ENCODE results near the gene LARGE1. TPM values are rescaled to one million over a fixed set of nuclear protein-coding genes. Genes with fewer than 3 reads are reported as not detected.

Gene LARGE1
- total RNA-seq, 1 experiment from 2014 or later = 2.5 TPM

DNA sequence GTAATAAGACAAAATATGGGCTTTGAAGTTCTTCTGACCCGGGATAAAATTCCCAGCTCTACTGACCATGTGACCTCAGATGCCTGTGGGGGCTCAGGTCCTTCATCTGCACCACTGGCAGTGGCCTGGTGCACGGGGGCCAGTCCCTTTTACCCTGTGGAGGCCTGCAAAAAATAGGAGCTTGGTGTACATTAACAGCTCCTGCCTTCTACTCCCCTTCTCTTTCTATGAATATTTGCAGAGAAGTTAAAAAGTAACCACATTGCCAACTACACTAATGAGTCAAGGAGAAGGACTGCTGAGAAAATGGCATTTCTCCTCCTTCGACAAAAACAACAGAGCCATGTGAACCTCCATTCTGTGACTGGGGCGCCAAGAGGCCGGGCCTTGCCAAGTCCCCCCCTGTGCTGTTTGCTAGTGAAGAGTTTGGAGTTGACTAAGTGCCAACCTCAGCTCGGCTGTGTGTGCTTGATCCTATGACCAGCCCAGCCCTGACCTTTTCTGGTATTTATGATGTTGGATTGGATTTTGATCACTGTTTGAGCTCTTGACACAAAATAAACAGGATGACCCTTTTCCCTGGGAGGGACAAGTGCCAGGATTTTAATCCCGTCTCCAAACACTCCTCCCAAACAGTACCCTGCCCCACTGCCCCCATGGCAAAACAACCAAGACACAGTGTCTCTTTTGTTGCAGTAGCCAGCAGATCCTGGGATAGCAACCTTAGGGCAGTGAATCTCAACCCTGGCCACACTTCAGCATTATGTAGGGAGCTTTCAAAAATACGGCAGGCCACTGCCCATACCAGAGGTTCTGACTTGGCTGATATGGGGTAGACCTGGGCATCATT lies 380.1 kb downstream of the LARGE1 start:
- Histone ChIP-seq H3K27me3 (ENCODE audit: control insufficient read depth, insufficient read depth, low read length) (no peaks in the 10 kb centered on the region), H3K4me3 (ENCODE audit: low read depth in 2 of 2, low read length in 2 of 2) (no peak overlapping the region), H3K27ac (ENCODE audit: low read length) (no peak overlapping the region), H3K36me3 (ENCODE audit: control insufficient read depth, insufficient read depth, low read length) (no peaks in the 10 kb centered on the region), H3K4me1 (ENCODE audit: control insufficient read depth, insufficient read depth, low read length) (no peaks in the 10 kb centered on the region), H3K9me3 (ENCODE audit: control insufficient read depth, insufficient read depth, low read depth, low read length) (no peaks in the 10 kb centered on the region)
- no TSS peak for BruUV-seq (replicated peaks)
- TF ChIP-seq TCF7L2 (IDR thresholded peaks at IDR 0.05; ENCODE audit: low read depth, low read length) (no peak), POLR2AphosphoS5 (IDR thresholded peaks at IDR 0.05; ENCODE audit: low read depth, low read length) (no peak), SIN3A (IDR thresholded peaks at IDR 0.05; ENCODE audit: borderline replicate concordance, insufficient read depth, low read depth, low read length) (no peak), REST (IDR thresholded peaks at IDR 0.05; ENCODE audit: insufficient read depth in 1 of 2, low read depth in 2 of 2, low read length in 1 of 2) (no peak)
- TF ChIP-seq, protein P1, sequence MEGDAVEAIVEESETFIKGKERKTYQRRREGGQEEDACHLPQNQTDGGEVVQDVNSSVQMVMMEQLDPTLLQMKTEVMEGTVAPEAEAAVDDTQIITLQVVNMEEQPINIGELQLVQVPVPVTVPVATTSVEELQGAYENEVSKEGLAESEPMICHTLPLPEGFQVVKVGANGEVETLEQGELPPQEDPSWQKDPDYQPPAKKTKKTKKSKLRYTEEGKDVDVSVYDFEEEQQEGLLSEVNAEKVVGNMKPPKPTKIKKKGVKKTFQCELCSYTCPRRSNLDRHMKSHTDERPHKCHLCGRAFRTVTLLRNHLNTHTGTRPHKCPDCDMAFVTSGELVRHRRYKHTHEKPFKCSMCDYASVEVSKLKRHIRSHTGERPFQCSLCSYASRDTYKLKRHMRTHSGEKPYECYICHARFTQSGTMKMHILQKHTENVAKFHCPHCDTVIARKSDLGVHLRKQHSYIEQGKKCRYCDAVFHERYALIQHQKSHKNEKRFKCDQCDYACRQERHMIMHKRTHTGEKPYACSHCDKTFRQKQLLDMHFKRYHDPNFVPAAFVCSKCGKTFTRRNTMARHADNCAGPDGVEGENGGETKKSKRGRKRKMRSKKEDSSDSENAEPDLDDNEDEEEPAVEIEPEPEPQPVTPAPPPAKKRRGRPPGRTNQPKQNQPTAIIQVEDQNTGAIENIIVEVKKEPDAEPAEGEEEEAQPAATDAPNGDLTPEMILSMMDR (IDR thresholded peaks at IDR 0.05) = no peak
- intact Hi-C loops (cut with micrococcal nuclease; ENCODE audit: unreplicated experiment) (no loop called here), in situ Hi-C loops (cut with HindIII; ENCODE audit: low pct_unique_long_range_greater_than_20kb, low sequenced_read_pairs) (no loop called here)
- POLR2A ChIA-PET = no interaction called here
- DNase-seq (ENCODE audit: low read depth, low spot score) = no peak
- no peak for ATAC-seq
- CTCF ChIA-PET = no interaction called here

DNA sequence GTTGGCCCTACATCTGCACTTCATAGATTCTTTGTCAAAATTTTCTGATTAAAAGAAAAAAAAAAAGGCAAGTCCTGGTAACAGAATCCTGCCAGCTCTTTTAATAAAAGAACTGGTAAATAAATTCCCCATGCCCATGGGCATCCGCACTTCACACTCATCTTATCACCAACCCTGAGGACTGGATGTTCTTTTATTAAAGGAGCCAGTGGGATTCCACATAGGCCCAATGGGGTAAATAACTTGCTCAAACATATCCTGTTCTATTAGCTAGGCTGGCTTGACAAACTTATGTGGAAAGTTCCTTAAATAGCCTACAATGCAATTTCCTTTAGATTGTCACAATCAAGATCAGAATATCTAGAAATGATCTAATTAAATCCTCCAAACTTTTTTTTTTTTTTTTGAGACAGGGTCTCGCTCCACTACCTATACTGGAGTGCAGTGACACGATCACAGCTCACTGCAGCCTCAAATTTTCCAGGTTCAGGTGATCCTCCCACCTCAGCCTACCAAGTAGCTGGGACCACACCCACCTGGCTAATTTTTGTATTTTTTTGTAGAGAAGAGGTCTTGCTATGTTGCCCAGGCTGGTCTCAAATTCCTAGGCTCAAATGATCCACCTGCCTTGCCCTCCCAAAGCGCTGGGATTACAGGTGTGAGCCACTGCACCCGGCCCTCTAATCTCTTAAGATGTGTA lies 380.9 kb downstream of the LARGE1 start:
- no peak overlapping the region for H3K4me3 ChIP-seq (ENCODE audit: low read depth in 2 of 2, low read length in 2 of 2)
- in situ Hi-C loops (cut with HindIII; ENCODE audit: low pct_unique_long_range_greater_than_20kb, low sequenced_read_pairs) = no loop called here
- ChIA-PET POLR2A (no interaction called here), CTCF (no interaction called here)
- H3K27ac ChIP-seq (ENCODE audit: low read length) = no peak overlapping the region
- ATAC-seq (no peak), DNase-seq (ENCODE audit: low read depth, low spot score) (no peak)
- H3K9me3 ChIP-seq (ENCODE audit: control insufficient read depth, insufficient read depth, low read depth, low read length) = no peaks in the 10 kb centered on the region
- intact Hi-C loops (cut with micrococcal nuclease; ENCODE audit: unreplicated experiment) = no loop called here
- no TSS peak for BruUV-seq (replicated peaks)
- TF ChIP-seq TCF7L2 (IDR thresholded peaks at IDR 0.05; ENCODE audit: low read depth, low read length) (no peak), POLR2AphosphoS5 (IDR thresholded peaks at IDR 0.05; ENCODE audit: low read depth, low read length) (no peak), REST (IDR thresholded peaks at IDR 0.05; ENCODE audit: insufficient read depth in 1 of 2, low read depth in 2 of 2, low read length in 1 of 2) (no peak)
- H3K27me3 ChIP-seq (ENCODE audit: control insufficient read depth, insufficient read depth, low read length) = no peaks in the 10 kb centered on the region
- H3K36me3 ChIP-seq (ENCODE audit: control insufficient read depth, insufficient read depth, low read length) = no peaks in the 10 kb centered on the region
- H3K4me1 ChIP-seq (ENCODE audit: control insufficient read depth, insufficient read depth, low read length) = no peaks in the 10 kb centered on the region

Measured in Panc1 (cell line).